ENCODE results near the gene DLG3. TPM values are rescaled to one million over a fixed set of nuclear protein-coding genes. Genes with fewer than 3 reads are reported as not detected.

The DLG3 gene
- polyA plus RNA-seq, 1 donor from 2014 or later, result 66.5 TPM

DNA sequence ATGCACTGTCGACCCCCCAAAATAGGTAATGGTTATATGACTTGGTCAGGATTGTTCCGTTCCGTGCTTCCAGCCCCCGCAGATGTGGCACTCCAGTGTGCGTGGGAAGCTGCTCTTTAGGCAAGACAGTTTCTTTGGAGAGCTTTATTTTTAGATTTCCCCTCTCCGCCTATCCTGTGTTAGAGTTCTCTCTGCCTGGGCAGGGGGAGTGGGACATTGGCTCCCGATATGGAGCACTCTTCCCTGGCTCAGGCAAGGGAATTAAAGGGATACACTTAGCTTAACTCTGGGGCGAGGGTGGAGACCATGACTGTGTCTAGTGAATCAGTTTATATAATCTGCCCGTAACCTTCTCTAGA lies 36.0 kb downstream of the DLG3 start:
- Histone ChIP-seq H3K4me3 (ENCODE audit: low read length) (no peak overlapping the region), H3K4me2 (ENCODE audit: low read length) (no peak overlapping the region), H3K9me2 (ENCODE audit: insufficient read depth, low read length) (no peaks in the 10 kb centered on the region), H3K79me2 (replicated peaks; ENCODE audit: insufficient read depth, low read length) (peaks cover 11% of the 10 kb centered on the region), H3F3A (ENCODE audit: insufficient read depth, low read length, poor library complexity, severe bottlenecking) (no peaks in the 10 kb centered on the region), H3K27ac (ENCODE audit: low read length) (no peak overlapping the region), H3K27me3 (ENCODE audit: insufficient read depth, low read depth, low read length) (no peaks in the 10 kb centered on the region), H3K9ac (ENCODE audit: low read length) (no peak overlapping the region), H3K9me3 (ENCODE audit: low read length) (no peaks in the 10 kb centered on the region), H3K36me3 (ENCODE audit: insufficient read depth, low read length) (no peaks in the 10 kb centered on the region), H4K20me1 (ENCODE audit: insufficient read depth) (no peaks in the 10 kb centered on the region), H2AFZ (ENCODE audit: low read depth, low read length) (no peak overlapping the region)
- no peak for TF ChIP-seq EP300 (conservative IDR thresholded peaks at IDR 0.05; ENCODE audit: poor library complexity, severe bottlenecking)

DNA sequence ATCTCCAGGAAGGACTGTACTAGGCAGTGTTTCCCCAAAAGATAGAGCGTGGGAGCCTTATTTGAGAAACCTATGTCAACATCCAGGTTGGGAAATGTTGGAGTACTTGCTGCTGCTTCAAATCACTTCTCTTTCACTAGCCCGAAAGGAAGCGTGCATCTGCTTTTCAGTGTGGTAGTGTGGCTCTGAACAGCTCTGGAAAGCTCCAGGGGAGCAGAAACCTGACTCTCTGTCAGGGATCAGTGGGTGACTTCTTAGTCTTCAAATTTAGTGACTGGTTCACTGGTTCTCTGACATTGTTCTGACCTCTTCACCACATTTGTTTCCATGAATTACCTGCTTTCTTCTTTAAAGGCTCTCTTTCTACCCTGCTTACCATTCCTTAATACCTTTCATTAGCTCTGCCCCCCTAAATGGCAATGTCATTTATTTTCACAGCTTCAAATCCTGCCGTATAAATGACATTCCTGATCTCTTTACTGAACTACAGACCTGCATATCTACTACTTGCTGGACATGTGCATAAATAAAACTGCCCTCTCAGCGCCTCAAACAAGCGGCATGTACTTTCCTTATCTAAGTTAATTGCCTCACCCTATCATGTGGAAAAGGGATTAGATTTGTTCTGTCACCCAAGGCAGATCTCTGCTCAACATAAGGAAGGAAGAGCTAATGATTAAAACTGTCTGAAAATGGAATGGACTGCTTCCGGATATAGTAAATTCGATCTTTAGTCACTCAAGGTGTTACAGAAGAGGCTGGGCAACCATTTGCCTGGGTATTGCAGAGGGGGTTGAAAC lies 37.0 kb downstream of the DLG3 start:
- no peak overlapping the region for H3K27ac ChIP-seq (ENCODE audit: low read length)

More for the DNA sequence above, 37.0 kb downstream of the DLG3 start:
- Histone ChIP-seq H3K4me3 (ENCODE audit: low read length) (no peak overlapping the region), H3K27me3 (ENCODE audit: insufficient read depth, low read depth, low read length) (no peaks in the 10 kb centered on the region), H3K9me2 (ENCODE audit: insufficient read depth, low read length) (no peaks in the 10 kb centered on the region), H3K4me2 (ENCODE audit: low read length) (no peak overlapping the region), H4K20me1 (ENCODE audit: insufficient read depth) (no peaks in the 10 kb centered on the region), H3K36me3 (ENCODE audit: insufficient read depth, low read length) (no peaks in the 10 kb centered on the region), H3F3A (ENCODE audit: insufficient read depth, low read length, poor library complexity, severe bottlenecking) (no peaks in the 10 kb centered on the region), H3K9me3 (ENCODE audit: low read length) (no peaks in the 10 kb centered on the region), H2AFZ (ENCODE audit: low read depth, low read length) (no peak overlapping the region), H3K79me2 (replicated peaks; ENCODE audit: insufficient read depth, low read length) (peaks cover 11% of the 10 kb centered on the region), H3K9ac (ENCODE audit: low read length) (no peak overlapping the region)
- no peak for TF ChIP-seq MXI1 (conservative IDR thresholded peaks at IDR 0.05; ENCODE audit: poor library complexity, severe bottlenecking)
- no peak for TF ChIP-seq EP300 (conservative IDR thresholded peaks at IDR 0.05; ENCODE audit: poor library complexity, severe bottlenecking)
- TF ChIP-seq, protein P1, sequence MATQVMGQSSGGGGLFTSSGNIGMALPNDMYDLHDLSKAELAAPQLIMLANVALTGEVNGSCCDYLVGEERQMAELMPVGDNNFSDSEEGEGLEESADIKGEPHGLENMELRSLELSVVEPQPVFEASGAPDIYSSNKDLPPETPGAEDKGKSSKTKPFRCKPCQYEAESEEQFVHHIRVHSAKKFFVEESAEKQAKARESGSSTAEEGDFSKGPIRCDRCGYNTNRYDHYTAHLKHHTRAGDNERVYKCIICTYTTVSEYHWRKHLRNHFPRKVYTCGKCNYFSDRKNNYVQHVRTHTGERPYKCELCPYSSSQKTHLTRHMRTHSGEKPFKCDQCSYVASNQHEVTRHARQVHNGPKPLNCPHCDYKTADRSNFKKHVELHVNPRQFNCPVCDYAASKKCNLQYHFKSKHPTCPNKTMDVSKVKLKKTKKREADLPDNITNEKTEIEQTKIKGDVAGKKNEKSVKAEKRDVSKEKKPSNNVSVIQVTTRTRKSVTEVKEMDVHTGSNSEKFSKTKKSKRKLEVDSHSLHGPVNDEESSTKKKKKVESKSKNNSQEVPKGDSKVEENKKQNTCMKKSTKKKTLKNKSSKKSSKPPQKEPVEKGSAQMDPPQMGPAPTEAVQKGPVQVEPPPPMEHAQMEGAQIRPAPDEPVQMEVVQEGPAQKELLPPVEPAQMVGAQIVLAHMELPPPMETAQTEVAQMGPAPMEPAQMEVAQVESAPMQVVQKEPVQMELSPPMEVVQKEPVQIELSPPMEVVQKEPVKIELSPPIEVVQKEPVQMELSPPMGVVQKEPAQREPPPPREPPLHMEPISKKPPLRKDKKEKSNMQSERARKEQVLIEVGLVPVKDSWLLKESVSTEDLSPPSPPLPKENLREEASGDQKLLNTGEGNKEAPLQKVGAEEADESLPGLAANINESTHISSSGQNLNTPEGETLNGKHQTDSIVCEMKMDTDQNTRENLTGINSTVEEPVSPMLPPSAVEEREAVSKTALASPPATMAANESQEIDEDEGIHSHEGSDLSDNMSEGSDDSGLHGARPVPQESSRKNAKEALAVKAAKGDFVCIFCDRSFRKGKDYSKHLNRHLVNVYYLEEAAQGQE (IDR thresholded peaks at IDR 0.05; ENCODE audit: borderline replicate concordance), result no peak
- TF ChIP-seq, protein P2, sequence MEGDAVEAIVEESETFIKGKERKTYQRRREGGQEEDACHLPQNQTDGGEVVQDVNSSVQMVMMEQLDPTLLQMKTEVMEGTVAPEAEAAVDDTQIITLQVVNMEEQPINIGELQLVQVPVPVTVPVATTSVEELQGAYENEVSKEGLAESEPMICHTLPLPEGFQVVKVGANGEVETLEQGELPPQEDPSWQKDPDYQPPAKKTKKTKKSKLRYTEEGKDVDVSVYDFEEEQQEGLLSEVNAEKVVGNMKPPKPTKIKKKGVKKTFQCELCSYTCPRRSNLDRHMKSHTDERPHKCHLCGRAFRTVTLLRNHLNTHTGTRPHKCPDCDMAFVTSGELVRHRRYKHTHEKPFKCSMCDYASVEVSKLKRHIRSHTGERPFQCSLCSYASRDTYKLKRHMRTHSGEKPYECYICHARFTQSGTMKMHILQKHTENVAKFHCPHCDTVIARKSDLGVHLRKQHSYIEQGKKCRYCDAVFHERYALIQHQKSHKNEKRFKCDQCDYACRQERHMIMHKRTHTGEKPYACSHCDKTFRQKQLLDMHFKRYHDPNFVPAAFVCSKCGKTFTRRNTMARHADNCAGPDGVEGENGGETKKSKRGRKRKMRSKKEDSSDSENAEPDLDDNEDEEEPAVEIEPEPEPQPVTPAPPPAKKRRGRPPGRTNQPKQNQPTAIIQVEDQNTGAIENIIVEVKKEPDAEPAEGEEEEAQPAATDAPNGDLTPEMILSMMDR (IDR thresholded peaks at IDR 0.05; ENCODE audit: poor library complexity, severe bottlenecking), result no peak
- no peak for TF ChIP-seq TAF1 (IDR thresholded peaks at IDR 0.05; ENCODE audit: low read depth)
- TF ChIP-seq RAD21 (conservative IDR thresholded peaks at IDR 0.05), result no peak
- no peak for TF ChIP-seq EZH2 (IDR thresholded peaks at IDR 0.05; ENCODE audit: borderline replicate concordance, insufficient read depth, low read length, poor library complexity, severe bottlenecking)
- no peak for TF ChIP-seq POLR2AphosphoS5 (IDR thresholded peaks at IDR 0.05)
- TF ChIP-seq SMC3 (conservative IDR thresholded peaks at IDR 0.05; ENCODE audit: poor library complexity), result no peak

All from neural cell (in vitro differentiated cells).